Effector CD4-positive, alpha-beta T cell (primary cell): Measurements from ENCODE around the gene ACY1.

Experiments used
- DNase-seq: peaks from one replicate; pipeline ENCODE4 v3.0.0-alpha.2; 2020

ACY1 gene

DNA sequence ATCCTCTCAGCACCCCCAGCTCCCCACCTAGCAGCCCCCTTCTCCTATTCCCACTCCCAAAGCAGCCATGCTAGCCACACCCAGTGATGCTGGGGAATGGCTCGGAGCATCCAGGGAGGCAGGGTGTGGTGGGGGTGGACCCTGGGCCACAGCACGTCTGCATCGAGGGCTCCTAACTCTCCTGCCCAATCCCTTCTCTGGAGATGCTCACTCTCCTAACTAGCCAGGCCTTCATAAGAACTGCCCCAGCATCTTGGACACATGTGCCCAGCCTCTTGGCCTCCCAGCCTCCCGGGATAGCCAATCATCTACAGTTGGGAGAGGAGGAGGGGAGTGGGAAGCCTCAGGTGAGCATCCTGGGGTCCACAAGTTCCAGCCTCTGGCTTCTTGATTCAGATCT, 18.8 kb upstream of the ACY1 start:
- DNase-seq, result no peak

DNA sequence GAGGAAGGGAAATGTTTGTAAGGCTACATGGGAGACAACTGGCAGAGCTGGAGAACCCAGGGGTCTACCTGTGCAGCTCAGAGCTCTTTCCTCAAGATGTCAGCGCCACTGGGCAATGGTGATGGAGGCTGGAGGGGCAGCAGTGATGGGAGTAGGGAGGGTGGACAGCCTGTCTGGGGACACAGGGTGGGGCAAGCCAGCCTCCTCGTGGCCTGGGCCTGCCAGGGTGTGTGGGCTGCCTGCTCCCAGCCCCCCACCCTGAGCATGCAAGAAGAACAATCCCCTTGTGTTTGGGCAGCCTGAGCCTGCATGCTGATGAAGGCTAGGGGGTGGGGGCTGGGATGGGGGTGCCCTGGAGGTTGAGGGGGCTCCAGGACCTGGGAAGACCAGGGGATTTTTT, 17.3 kb upstream of the ACY1 start:
- DNase-seq, result no peak

GRCh38 chr3:51966486-51966885, 16.8 kb upstream of the ACY1 start:
- no peak for DNase-seq

GRCh38 chr3:51966922-51967383, 16.4 kb upstream of the ACY1 start:
- DNase-seq, result no peak

- DNase-seq, result peak; percentile 25
Measured at GRCh38 chr3:51967384-51968169, 15.8 kb upstream of the ACY1 start, which contains the start of gene PCBP4. TSS of gene PCBP4 (minus strand) at chr3:51967454. CDS start at chr3:51961240, 6,214 bp downstream.

DNA sequence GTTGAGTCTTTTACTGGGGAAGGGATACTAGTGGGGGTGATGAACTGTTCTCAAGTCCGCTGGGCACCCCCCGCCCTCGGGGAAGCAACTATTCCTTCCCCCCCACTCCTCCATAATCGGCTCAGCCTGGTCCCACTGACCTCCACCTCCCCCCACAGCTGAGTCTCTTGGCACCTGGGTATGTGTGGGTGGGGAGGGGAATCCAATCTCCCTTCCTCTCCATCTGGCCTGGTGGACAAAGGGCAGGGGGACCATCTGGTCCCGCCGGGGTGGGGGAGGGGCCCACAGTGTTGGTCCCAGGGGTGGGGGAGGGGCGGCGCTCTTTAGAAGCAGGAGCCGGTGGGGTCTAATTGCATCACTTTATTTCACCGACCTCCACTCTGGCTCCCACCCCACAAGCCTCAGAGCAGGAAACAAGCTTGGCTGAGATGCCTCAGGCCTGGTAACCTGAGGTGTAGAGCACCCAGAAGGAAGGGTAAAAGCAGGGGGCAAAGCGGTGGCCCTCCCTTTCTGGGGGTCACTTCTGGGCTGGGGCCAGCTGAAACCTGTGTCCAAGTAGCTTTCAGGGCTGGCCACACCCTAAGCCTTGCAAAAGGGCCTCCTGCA, 15.1 kb upstream of the ACY1 start:
- no peak for DNase-seq

- DNase-seq, result no peak
Measured at GRCh38 chr3:51968883-51969678, 14.3 kb upstream of the ACY1 start.

DNA sequence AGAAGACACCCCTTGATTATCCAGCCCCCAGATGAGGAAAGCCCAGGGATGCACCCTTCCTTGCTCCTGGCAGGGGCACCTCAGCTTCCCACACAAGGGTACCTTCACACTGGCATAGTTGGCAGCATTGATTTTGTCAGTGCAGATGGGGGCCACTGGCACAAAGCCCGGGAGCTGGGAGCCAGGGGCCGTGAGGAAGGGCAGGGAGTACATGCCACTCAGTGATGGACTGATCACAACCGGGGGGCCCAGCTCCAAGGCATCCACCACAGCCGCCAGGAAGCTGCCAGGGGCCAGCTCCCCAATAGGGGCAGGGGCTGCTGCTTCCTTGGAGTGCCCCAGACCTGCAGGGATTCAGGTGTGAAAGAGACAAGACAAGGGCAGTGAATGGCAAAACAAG, 13.5 kb upstream of the ACY1 start:
- DNase-seq, result no peak

GRCh38 chr3:51970606-51971300, 12.6 kb upstream of the ACY1 start:
- no peak for DNase-seq

DNA sequence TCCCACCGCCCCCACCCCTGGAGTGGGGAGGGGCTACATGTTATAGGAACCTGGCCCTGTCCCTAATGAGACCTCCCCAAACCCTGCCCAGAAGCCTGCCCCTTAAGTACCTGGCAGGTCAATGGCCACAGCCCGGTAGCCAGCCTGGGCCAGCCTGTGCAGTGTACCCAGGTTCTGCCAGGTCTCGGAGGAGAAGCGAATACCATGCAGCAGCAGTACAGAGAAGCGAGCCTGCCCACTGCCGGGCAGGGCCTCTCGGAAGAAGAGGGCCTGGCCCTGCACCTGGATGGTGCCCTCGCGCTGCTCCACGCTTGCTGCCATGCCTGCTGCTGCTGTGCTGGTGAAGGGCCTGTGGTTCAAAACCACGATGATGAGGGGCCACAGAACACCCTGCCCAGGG, 12.0 kb upstream of the ACY1 start:
- DNase-seq, result no peak

DNA sequence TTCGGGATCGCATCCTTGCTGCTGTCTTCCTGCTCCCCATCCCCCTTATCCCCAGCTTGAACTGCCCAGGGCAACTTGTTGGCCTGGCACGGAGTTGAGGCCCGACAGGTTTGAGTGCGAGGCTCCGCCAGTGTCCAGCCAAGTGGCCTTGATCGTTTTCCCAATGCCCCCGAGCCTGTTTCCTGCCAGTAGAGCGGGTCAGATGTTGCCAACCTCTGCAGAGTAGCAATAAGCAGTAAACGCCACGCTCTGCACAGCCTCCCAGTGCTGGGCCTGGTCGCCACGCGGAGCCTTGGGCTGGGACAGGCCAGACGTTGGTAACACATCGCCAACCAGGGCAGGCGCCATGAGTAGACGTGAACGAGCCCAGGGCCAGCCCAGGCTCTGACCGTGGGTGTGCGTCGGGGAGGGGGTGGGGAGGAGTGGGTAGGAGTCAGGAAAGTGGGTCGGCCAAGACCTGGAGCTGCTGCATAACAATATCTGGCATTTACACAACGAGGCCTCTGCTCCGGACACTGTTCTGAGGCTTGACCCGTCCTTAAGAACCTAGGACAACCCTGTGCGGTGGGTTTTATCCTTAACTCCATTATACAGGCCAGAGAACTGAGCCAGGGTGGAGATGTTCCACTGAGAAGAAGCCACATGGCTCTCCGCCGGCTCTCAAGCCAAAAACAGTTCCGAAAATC, 8.9 kb upstream of the ACY1 start:
- no peak for DNase-seq

DNA sequence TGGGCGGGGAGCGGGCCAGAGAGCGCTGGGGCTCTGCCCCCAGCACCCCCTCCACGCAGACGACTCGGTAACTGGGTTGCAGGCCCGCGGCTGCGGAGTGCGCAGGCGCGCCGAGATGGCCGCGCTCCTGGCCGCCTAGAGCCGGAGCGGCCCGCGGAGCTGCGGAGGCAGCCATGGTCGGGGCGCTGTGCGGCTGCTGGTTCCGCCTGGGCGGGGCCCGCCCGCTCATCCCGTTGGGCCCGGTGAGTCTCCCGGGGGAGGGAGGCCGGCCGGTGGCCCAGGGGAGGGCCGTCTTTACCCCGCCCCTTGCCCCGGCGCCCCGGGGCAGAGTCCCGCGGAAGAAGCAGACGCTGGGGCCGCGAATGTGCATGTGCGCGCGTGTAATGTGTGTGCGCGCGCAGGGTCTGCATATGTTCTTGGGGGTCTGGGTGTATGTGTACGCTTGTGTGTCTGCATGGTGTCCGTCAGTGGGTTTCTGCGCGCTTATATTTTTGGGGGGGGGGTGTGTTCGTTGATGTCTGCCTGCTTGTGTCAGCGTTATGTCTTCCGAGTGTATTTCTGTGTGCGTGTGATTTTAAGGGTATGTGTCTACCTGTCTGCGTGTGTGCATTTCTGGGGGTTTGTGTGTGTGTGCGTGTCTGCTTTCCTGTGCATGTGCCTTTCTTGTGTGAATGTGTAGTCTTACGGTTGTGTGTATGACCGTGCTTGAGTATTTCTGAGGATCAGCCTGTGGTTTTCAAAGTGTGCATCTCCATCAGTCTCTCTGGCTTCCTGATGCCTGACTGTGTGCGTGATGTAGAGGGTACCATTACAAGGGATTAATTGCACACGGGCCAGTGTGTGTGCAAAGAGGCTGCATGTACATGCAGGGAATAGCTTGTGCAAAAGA, 8.1 kb upstream of the ACY1 start, which contains the start of gene ABHD14A:
Gene ABHD14A (plus strand): TSS at position 102 of the 889 bp plus-strand sequence. CDS start 72 bp downstream, at position 174.
- DNase-seq, result peak; percentile 64

DNA sequence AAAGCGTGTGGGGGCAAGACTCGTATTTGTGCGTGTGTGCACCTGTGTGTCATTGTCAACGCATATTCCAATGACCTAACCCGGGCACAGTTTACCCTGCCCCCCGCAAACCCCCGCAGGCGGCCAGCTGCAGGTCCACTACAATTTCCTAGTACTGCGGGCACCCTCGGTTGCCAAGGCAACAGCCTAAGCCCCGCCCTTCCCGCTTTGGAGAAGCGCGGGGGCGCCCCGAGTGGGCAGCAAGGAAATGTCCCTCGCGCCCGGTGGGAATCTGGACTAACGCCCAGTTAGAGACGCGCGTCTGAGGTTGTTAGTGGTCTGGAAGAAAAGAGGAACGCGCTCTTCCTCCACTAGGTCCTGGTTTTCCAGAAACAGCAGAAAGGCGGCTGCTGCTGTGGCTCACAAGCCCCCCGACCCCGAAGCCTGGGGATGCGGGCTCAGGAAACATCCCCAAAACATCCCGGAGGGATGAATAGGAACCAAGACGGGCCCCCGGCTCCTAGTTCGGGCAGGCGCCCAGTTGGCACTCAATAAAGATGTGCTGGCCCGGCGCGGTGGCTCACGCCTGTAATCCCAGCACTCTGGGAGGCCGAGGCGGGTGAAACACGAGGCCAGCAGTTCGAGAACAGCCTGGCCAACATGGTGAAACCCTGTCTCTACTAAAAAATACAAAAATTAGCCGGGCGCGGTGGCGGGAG, 7.3 kb upstream of the ACY1 start:
- DNase-seq, result peak; percentile 19

- no peak for DNase-seq
Measured at GRCh38 chr3:51977446-51978142, 5.7 kb upstream of the ACY1 start.

- no peak for DNase-seq
Measured at GRCh38 chr3:51978143-51978502, 5.2 kb upstream of the ACY1 start.

DNA sequence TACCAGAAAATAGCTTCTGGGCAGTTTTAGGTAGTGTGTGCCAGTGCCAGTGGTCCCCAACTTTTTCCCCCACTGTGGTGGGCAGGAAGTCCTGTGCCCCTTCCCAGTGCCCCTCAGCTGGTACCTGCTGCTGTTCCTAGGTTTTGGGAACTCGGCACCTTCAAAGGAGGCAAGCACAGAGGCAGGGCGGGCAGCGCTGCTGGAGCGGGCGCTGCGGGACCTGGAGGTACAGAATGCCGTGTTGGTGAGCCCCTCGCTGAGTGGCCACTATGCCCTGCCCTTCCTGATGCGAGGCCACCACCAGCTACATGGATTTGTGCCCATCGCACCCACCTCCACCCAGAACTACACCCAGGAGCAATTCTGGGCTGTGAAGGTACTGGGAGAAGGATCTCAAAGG, 3.1 kb upstream of the ACY1 start:
- DNase-seq, result no peak

DNA sequence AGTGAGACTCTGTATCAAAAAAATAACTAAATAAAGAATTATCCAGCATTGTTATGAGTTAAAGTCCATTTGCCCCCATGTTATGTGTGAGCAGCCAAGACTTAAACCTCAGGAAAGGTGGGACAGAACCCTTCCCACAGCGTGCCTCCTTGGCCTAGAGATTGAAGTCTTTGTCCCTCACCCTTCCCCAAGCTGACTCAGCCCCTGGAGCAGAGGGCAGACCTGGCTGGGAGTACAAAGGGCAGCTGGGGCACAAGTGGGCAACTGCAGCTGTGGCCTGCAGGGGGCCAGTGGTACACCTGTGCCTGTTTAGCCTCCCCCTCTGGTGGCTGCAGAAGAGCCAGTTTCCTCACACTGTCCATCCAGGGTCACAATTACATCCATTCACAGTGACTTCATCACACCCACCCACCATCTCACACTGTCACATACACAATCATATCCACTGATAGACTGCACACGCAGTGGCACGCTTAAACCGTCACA, 940 bp upstream of the ACY1 start:
- no peak for DNase-seq

DNA sequence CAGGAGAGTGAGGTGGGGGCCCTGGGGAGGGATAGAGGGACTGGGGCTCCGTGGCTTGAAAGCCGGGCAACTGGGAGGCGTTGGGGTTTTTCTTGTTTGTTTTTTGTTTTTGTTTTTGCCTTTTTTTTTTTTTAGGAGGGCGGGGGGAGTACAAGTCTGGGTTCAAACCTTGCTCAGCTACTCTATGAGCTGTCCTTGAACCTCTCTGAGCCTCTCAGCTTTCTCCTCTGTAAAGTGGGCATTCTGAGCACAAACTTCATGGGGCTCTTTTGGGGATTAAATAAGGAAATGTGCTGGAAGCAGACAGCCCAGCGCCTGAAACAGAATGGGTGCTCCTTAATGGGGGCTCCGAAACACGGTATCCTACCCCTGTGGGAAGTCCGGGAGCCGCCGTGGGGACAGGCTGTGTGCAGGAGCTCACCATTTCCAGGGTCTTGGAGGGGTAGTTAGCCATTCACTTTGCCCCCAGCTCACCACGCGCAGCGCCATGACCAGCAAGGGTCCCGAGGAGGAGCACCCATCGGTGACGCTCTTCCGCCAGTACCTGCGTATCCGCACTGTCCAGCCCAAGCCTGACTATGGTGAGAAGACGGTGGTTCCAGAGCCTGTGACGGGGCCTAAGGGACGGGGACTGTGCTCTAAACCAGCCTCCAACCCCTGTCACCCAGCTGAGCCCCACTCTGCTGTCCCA, 388 bp downstream of the ACY1 start:
- no peak for DNase-seq

GRCh38 chr3:51984269-51984647, 923 bp downstream of the ACY1 start:
- DNase-seq, result no peak
